ENCODE data around the gene NPFF.

Gene NPFF

DNA sequence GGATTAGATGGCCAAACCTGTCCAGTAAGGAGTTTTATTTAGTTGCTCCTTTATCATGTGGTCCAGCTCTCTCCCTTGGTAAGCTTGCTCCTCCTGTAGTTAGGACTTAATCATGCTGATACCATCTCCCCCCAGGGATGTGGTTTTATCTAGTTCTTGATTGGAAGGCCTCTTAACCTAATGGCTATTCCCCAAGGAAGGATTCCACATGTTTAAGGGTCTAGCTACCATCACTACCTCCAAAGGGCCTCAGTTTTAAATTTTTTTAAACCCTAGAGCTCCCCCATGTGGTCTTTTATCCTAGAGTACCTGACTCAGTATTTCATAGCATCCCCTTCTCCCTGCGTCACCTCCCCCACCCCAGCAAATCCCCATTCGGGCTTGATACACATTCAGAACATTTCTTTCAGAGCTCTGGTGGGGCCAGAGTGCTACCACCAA is 30.5 kb downstream of the NPFF start:
- no peak for DNase-seq (ENCODE audit: low read depth in 3 of 3)

DNA sequence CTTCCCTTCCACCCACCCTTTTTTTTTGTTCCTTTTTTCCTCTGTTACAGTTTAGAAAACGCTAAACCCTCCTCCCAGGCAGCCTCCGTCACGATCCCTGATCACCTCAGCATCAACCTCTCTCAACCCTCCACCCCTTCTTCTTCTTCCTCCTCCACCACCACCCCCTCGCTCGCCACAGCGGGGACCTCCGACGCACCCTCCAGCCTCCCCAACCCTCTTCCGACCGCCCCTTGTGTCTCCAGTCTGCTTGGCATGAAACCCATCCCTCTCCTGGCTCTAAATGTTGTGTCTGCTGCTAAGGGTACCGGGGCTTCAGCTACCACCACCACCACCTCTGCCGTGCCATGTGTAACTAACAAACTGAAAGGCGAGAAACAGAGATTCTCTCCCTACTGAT is 32.5 kb downstream of the NPFF start:
- no peak for DNase-seq (ENCODE audit: low read depth in 3 of 3)

DNA sequence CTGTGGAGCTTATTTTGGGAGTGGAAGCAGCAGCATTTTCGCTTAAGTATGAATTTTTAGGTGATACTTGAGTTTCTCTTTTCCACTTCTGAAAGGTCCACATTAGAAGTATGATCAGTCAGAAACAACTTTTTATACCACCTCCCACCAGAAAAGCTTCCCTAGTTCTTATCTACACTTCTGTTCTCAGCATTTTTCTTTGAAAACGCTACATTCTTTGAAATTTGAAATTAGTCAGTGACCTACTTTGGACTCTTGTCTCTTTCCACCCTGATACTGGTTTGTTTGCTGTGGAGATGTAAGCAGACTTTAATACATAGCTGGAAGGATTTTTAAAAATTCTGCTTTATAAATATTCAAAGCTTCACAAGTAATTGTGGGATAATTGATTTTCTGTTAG is 33.2 kb downstream of the NPFF start:
- DNase-seq (ENCODE audit: low read depth in 3 of 3) = no peak

DNA sequence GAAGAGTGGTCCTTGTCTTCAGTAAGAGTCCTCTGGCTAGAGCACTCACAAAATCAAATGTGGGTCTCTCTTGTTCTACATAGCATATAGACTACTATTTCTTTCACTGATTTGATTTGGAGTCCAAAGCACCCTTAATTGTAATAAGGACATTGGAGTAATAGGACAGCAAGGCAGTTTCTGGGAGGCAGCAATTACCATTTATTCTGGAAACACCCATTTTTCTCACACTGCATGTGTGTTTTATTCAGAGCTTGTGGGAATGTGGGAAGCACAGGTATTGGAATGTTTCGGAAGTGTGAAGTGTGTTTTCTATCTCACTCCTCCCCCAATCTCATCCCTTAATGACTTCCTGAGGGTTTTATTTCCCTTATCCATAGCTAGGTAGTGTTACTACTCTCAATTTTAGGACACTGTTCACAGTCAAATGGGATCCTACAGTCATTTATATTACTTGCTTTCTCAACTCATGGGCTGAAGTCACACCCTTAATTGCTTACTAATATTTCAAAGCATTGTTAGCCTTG is 35.2 kb downstream of the NPFF start:
- DNase-seq (ENCODE audit: low read depth in 3 of 3) = no peak

DNA sequence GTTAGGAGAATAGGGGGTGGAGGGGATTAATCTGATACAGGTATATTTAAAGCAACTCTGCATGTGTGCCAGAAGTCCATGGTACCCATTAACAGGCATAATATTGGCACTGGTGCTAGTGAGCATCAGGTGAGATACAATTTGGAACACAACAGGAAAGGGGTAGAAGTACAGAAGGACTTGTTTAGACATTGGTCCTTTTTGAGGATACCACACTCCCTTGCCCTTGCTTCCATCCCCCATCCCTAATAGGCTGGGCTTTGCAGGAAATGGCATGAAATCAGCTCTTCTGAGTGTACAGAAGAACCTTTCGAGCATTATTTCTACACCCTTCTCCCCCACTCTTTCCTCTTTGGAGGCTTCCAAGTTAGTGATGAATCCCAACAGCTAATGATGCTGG is 39.0 kb downstream of the NPFF start:
- no peak for DNase-seq (ENCODE audit: low read depth in 3 of 3)

DNA sequence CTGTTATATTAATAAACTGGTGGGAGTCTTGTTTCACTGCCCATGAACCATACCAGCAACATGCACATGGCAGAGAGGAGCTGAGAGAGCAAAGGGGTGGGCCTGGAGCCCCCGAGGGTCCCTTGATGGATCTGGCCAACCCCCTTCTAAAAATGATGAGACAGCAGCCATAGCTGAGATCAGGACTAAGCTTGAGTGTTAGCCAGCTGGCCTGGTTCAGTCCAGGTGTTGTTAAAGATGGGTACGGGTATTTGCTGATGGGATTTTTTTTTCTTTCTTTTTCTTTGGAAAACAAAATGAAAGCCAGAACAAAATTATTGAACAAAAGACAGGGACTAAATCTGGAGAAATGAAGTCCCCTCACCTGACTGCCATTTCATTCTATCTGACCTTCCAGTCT is 39.4 kb downstream of the NPFF start:
- no peak for DNase-seq (ENCODE audit: low read depth in 3 of 3)

DNA sequence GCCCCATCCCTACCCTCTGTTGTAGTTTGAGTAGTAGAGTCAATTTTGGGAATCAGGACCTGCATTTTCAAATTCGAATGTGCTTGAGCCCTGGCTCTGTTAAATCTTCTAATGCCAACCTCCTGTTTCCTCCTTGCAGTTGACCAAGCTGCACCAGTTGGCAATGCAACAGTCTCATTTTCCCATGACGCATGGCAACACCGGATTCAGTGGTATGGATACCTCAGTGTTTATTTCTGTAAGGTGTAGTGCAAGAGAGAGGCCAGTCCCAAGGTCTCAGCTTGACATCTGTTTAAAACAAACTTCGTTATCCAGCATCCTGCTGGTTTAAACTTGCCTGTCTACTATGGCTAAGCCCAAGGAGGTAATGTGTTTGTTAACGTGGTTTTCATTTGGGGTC is 40.2 kb downstream of the NPFF start:
- no peak for DNase-seq (ENCODE audit: low read depth in 3 of 3)

DNA sequence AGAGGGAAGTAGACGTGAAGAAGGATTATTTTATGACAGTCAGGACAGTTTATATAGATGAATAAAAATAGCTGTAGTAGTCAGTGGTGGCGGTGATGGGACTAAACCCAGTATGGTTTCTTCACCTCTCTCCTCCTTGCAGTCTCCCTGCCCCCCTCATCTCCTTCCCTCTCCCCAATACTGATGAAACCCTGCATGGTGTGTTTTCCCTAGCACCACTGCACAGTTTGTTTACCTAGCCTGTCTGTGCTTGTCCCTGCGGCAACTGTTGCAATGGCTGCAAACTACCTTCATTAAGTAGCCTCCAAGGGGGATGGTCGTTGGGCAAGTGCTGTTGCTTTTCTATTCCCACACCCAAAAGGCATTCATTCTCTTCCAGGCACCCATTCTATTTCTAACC is 40.6 kb downstream of the NPFF start:
- no peak for DNase-seq (ENCODE audit: low read depth in 3 of 3)

DNA sequence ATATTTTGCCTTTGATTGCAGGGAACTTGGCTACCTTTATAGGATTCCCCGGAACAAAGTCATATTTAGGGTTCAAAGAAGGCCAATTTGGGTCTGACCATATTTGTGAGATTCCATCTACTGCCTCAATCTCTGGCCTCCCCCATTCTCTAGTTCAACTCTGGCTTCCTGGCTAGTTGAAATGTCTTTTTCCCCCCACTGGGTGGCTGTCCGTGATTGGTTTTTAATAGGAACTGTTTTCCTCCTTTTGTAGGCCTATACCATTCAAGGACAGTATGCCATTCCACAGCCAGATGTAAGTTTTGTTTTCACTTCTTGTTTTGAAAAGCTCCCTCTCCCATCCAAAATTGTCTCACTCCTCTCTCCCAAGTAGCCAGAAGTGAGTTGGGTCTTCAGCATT is 41.6 kb downstream of the NPFF start:
- no peak for DNase-seq (ENCODE audit: low read depth in 3 of 3)

DNA sequence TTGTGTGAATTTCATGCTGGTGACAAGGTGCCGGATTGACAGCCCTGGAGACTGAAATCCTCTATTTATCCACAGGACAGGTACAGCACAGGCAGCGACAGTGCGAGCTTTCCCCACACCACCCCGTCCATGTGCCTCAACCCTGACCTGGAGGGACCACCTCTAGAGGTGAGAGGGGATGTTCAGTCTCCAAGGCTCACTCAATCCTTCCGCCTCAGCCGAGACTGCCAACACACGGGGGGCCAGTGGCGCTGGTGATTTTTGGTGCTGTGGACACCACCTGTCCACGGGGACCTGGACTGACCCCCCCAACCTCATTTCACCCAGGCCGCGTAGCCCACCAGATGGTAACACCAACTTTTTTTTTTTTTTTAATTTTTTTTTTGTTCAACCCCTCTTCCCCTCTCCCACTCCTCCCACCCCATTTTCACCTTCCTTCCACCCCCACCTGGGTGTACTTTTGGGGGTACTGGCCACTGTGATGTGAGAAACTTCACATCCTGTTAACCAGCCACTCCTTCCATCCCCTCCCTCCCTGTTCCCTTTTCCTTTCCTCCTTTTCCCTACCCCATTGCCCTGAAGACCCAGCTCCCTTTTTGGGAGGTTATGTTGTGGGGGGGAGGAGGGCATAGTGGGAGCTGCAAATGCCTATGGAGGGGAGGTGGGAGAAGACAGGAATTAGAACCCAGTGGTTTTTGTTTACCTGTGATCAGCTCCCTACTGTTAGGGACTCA is 42.4 kb downstream of the NPFF start:
- no peak for DNase-seq (ENCODE audit: low read depth in 3 of 3)

DNA sequence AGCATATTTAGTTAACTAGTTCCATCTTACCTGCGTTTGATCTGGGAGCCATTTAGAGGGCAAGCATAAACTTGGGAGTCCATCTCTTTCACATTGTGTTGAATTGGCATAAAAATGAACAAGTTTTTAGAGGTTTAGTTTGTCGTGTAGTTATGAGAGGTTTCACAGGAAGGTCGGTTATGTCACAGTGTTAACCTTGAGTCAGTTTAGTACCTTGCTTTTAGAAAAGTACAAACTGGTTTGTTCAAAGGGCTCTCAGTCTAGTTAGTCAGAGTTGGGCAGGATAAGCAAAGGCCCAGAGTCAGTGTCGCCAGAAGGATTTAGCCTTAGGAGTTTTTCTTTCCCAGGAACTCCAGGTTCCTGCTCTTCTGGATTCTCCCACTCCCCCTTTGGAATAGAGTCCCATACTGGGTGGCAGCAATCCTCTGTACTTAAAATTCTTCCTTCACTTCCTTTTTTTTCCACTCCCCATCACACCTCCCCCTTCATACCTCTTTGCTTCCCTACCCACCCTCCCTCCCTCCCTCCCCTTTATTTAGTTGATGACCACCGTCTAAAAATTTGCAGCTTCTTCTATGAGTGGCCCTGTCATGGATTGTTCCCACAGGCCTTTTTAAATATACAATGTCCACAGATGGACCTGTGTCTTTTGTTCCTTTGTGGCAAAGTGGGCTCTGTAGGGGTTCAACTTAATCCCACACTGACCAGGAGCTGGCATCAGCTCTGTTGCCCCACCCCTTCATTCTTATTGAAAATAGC is 43.3 kb downstream of the NPFF start:
- no peak for DNase-seq (ENCODE audit: low read depth in 3 of 3)

DNA sequence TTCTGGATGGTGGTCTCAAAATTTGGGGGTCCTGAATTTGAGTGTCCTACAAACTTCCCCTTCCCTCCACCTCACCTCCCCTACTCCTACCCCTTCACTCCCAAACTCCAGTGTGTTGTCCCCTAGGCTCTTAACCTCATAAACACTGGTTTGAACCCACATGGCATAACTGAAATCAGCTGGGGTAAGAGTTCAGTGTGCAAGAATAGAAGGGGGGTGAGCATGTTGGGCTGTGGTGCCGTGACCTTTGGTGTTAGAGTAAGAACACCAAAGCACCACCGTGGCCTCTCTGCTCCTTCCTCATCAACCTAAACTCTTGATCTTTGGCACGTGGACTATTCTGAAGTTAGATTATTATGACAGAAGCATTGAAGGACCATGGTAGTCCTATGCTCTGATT is 44.3 kb downstream of the NPFF start:
- no peak for DNase-seq (ENCODE audit: low read depth in 3 of 3)

DNA sequence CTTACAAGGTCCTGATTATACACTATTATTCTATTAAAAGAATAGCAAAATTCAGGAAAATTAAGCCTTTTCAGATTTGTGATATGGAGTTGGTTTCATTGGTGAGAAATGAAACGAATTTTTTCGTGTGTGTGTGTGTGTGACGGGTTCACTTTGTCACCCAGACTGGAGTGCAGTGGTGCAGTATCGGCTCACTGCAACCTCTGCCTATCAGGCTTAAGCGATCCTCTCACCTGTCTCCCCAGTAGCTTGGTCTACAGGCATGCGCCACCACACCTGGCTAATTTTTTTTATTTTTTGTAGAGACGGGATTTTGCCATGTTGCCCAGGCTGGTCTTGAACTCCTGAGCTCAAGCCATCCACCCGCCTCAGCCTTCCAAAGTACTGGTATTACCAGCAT is 45.7 kb downstream of the NPFF start:
- DNase-seq (ENCODE audit: low read depth in 3 of 3) = no peak

DNA sequence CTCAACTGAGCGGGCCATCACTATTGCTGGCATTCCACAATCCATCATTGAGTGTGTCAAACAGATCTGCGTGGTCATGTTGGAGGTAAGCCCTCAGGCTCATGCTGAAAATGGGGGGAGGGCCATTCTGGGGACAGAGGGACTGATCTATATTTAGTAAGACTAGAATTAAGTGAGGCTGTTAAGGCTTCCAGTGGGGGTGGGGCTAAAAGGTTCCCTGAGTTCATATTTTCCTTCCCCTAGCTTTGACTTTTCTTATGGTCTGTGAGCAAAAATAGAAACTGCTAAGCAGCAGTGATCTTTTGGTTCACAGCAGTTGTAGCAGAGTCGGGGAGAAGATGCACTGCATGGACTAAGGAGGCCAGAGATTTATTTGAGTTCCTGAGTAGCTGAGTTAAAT is 46.2 kb downstream of the NPFF start:
- DNase-seq (ENCODE audit: low read depth in 3 of 3) = no peak

DNA sequence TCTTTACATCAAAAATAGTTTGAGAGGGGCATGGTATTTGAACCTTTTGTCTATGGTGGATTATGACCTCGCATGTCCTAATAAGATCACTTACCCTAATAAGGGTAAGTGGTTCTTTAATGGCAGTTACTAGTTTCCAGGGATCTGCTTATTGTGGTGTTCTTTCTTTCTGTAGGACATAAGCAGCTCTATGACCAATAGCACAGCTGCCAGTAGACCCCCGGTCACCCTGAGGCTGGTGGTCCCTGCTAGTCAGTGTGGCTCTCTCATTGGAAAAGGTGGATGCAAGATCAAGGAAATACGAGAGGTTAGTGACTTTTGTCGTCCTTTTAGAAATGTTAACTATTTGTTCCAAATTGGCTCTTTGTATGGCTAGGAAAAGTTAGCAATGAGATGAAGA is 48.2 kb downstream of the NPFF start:
- DNase-seq (ENCODE audit: low read depth in 3 of 3) = no peak
